Stimulated activated CD8-positive, alpha-beta memory T cell treated with anti-CD3 and anti-CD28 coated beads, Interleukin-15, amount 100 ng/mL, for 48 hours (primary cell): ENCODE results near the gene RAB38.
A peak's percentile ranks its signal among the peaks of the same experiment; 100 is the strongest.

Experiments
- DNase-seq, 2 donors: peaks; one replicate each; pipeline ENCODE4 v3.0.0-alpha.2; 2020; ENCODE audit warnings: low read depth in 2 of 2

Gene RAB38

GRCh38 chr11:88103337-88104206 lies 71.7 kb downstream of the RAB38 start:
- peak; percentile 0 to 2 for DNase-seq

- no peak for DNase-seq
These were observed 72.7 kb downstream of the RAB38 start for GRCh38 chr11:88102598-88102934.

- no peak for DNase-seq
These were observed 73.2 kb downstream of the RAB38 start for GRCh38 chr11:88101881-88102597.

GRCh38 chr11:88100151-88100550 lies 75.1 kb downstream of the RAB38 start:
- DNase-seq: no peak

GRCh38 chr11:88098289-88098688 lies 77.0 kb downstream of the RAB38 start:
- DNase-seq: no peak

GRCh38 chr11:88089134-88089533 lies 86.1 kb downstream of the RAB38 start:
- no peak for DNase-seq

GRCh38 chr11:88087337-88087736 lies 87.9 kb downstream of the RAB38 start:
- no peak for DNase-seq

- DNase-seq: no peak
These were observed 88.9 kb downstream of the RAB38 start for GRCh38 chr11:88086297-88086696.

- DNase-seq: no peak
These were observed 104.8 kb downstream of the RAB38 start for GRCh38 chr11:88070437-88070836.

GRCh38 chr11:88068848-88069554 lies 106.2 kb downstream of the RAB38 start:
- DNase-seq: no peak

- no peak for DNase-seq
These were observed 109.2 kb downstream of the RAB38 start for GRCh38 chr11:88066090-88066489.

GRCh38 chr11:88064097-88064705 lies 111.0 kb downstream of the RAB38 start:
- no peak for DNase-seq
